ENCODE results near the gene NHSL1. TPM values are rescaled to one million over a fixed set of nuclear protein-coding genes. Genes with fewer than 3 reads are reported as not detected.

The NHSL1 gene
- total and polyA plus RNA-seq, 2 of the 8 experiments (the other 6 are each of a cell fraction or from before 2014, with no cell fraction given), result 7.2 to 32.4 TPM

- H3K23me2 ChIP-seq (ENCODE audit: low read depth, low read length), result peaks cover 3% of the 10 kb centered on the region; the same call in 1 of the 2 replicates
- H4K20me1 ChIP-seq (replicated peaks in 1 of 2; ENCODE audit: control insufficient read depth in 1 of 2, insufficient read depth in 2 of 2, low read length in 2 of 2), result no peaks in the 10 kb centered on the region
- H3K4me1 ChIP-seq (replicated peaks in 1 of 4; ENCODE audit: control insufficient read depth in 3 of 4, insufficient read depth in 4 of 4, low read length in 3 of 4), result peaks cover 4 to 31% (median 19%) of the 10 kb centered on the region in 4 experiments; a peak in 6 of 7 replicates
- H2BK20ac ChIP-seq (ENCODE audit: low read length), result no peak overlapping the region
- H4K8ac ChIP-seq (ENCODE audit: extremely low read depth, insufficient read depth, low read length), result no peak overlapping the region
- H2BK120ac ChIP-seq (replicated peaks; ENCODE audit: low read depth, low read length), result no peak overlapping the region
- no peak overlapping the region for H3K9ac ChIP-seq (replicated peaks in 1 of 4; ENCODE audit: extremely low read depth in 1 of 4, low read depth in 3 of 4, low read length in 3 of 4)
- no peak overlapping the region for H3K27ac ChIP-seq (ENCODE audit: low read depth, low read length)
- H3K14ac ChIP-seq (ENCODE audit: insufficient read length), result no peak overlapping the region
- no peak overlapping the region for H4K5ac ChIP-seq (ENCODE audit: insufficient read length, low read depth, low read length)
- ChIA-PET CTCF (ENCODE audit: partially characterized antibody) (interaction anchor here (1.2 kb wide), 2 partner anchors 15 kb away, joined by 4 to 5 read pairs; no protein-coding TSS in a partner anchor), POLR2A (ENCODE audit: partially characterized antibody) (interaction anchor here (0.5 to 1.2 kb wide), 4 partner anchors 12 to 525 kb away, joined by 3 to 6 read pairs (median 3); no protein-coding TSS in a partner anchor)
- no peak overlapping the region for H2BK12ac ChIP-seq (ENCODE audit: low read depth, low read length)
- no peak overlapping the region for H3K4me3 ChIP-seq (ENCODE audit: extremely low read depth in 1 of 4, insufficient read depth in 2 of 4, low read depth in 3 of 4, low read length in 4 of 4)
- H3K4me2 ChIP-seq (ENCODE audit: insufficient read depth in 1 of 2, low read depth in 2 of 2, low read length in 2 of 2), result no peak overlapping the region
- FAIRE-seq (no peak), DNase-seq (ENCODE audit: low read depth in 1 of 2, low spot score in 2 of 2) (no peak)
- no peak overlapping the region for H3K23ac ChIP-seq (ENCODE audit: insufficient read length)
- H2BK5ac ChIP-seq (ENCODE audit: low read depth, low read length), result no peak overlapping the region
- H2BK15ac ChIP-seq (ENCODE audit: low read length), result no peak overlapping the region
- peaks cover 0 to 17% (median 0%) of the 10 kb centered on the region in 4 experiments; a peak in 3 of 8 replicates for H3K36me3 ChIP-seq (ENCODE audit: control insufficient read depth in 2 of 4, insufficient read depth in 4 of 4, low read length in 3 of 4)
- no peak overlapping the region for H2AK5ac ChIP-seq (ENCODE audit: low read depth, low read length)
- no peak overlapping the region for H3K18ac ChIP-seq (ENCODE audit: extremely low read depth, low read length)
- H3K27me3 ChIP-seq (replicated peaks in 1 of 4; ENCODE audit: control insufficient read depth in 3 of 4, extremely low read depth in 1 of 4, insufficient read depth in 3 of 4, low read length in 3 of 4), result no peaks in the 10 kb centered on the region
- no peaks in the 10 kb centered on the region; the same call in 1 of the 2 replicates for H3K79me1 ChIP-seq (ENCODE audit: low read depth, low read length)
- H3K56ac ChIP-seq (replicated peaks; ENCODE audit: insufficient read length, low read depth, low read length), result no peak overlapping the region
- no peaks in the 10 kb centered on the region for H3K9me3 ChIP-seq (ENCODE audit: insufficient read depth in 2 of 2, low read depth in 1 of 2, low read length in 1 of 2)
- peaks cover 0 to 40% of the 10 kb centered on the region in 2 experiments; a peak in 3 of 4 replicates for H3K79me2 ChIP-seq (ENCODE audit: control insufficient read depth in 1 of 2, insufficient read depth in 2 of 2, low read length in 2 of 2)
- H3K4ac ChIP-seq (replicated peaks; ENCODE audit: insufficient read length, low read depth, low read length), result no peak overlapping the region
- H2AFZ ChIP-seq (ENCODE audit: low read length), result no peak overlapping the region
- no peak overlapping the region for H4K91ac ChIP-seq (replicated peaks; ENCODE audit: insufficient read length, low read length)
- no peak for TF ChIP-seq KDM4A (IDR thresholded peaks at IDR 0.05; ENCODE audit: low read depth, low read length, severe bottlenecking)
- no peak for TF ChIP-seq CTBP2 (IDR thresholded peaks at IDR 0.05; ENCODE audit: borderline replicate concordance, insufficient read depth, insufficient read length, low read length)
- no peak for TF ChIP-seq CHD1 (IDR thresholded peaks at IDR 0.05; ENCODE audit: low read depth, low read length)
- no peak for TF ChIP-seq SUZ12 (IDR thresholded peaks at IDR 0.05; ENCODE audit: low read length)
- TF ChIP-seq TAF1 (IDR thresholded peaks at IDR 0.05; ENCODE audit: low read depth, low read length), result no peak
- TF ChIP-seq SIX5 (IDR thresholded peaks at IDR 0.05; ENCODE audit: low read depth, low read length), result no peak
- TF ChIP-seq MAFK (IDR thresholded peaks at IDR 0.05; ENCODE audit: low read depth, low read length), result no peak
- no peak for TF ChIP-seq TCF12 (IDR thresholded peaks at IDR 0.05; ENCODE audit: low read depth, low read length)
- TF ChIP-seq NANOG (IDR thresholded peaks at IDR 0.05; ENCODE audit: insufficient read depth, low read depth, low read length, poor library complexity, severe bottlenecking), result no peak
- no peak for TF ChIP-seq ATF3 (IDR thresholded peaks at IDR 0.05; ENCODE audit: insufficient read depth, low read depth, low read length)
- no peak for TF ChIP-seq RFX5 (IDR thresholded peaks at IDR 0.05; ENCODE audit: borderline replicate concordance, low read depth, low read length)
- TF ChIP-seq CEBPB (IDR thresholded peaks at IDR 0.05; ENCODE audit: low read depth, low read length), result no peak
- TF ChIP-seq SP1 (IDR thresholded peaks at IDR 0.05; ENCODE audit: low read depth, low read length), result no peak
- no peak for TF ChIP-seq RXRA (IDR thresholded peaks at IDR 0.05; ENCODE audit: insufficient read depth, low read depth, low read length)
- TF ChIP-seq YY1 (IDR thresholded peaks at IDR 0.05; ENCODE audit: low read depth, low read length), result no peak
These were observed 5.0 kb downstream of the NHSL1 start for GRCh38 chr6:138494312-138494711.
